Measurements from ENCODE around the gene WDR17.

Gene WDR17

GRCh38 chr4:176188654-176189053, 123.0 kb downstream of the WDR17 start:
- H3K4me3 ChIP-seq (ENCODE audit: control insufficient read depth in 1 of 7, extremely low read depth in 1 of 7, insufficient read depth in 4 of 7, low read depth in 2 of 7, low read length in 6 of 7) = no peak overlapping the region
- no peaks in the 10 kb centered on the region for H3K9me3 ChIP-seq (ENCODE audit: control extremely low read depth in 1 of 5, control insufficient read depth in 4 of 5, insufficient read depth in 2 of 5, low read depth in 1 of 5, low read length in 4 of 5)
- no peak overlapping the region for H3K27ac ChIP-seq (ENCODE audit: insufficient read depth in 1 of 2, low read depth in 1 of 2, low read length in 2 of 2, poor library complexity in 1 of 2, severe bottlenecking in 2 of 2)
- DNase-seq = no peak
- H3K27me3 ChIP-seq (replicated peaks in 2 of 5; ENCODE audit: control insufficient read depth in 4 of 5, insufficient read depth in 5 of 5, low read length in 4 of 5) = peaks cover 0 to 2% (median 0%) of the 10 kb centered on the region in 5 experiments
- ChIA-PET POLR2A (no interaction called here), CTCF (no interaction called here)
- no peaks in the 10 kb centered on the region for H3K36me3 ChIP-seq (ENCODE audit: control insufficient read depth in 4 of 4, insufficient read depth in 4 of 4, low read length in 3 of 4)
- no peaks in the 10 kb centered on the region for H3K4me1 ChIP-seq (ENCODE audit: control extremely low read depth in 1 of 4, control insufficient read depth in 4 of 4, insufficient read depth in 4 of 4, low read length in 3 of 4)

GRCh38 chr4:176189891-176190795, 124.5 kb downstream of the WDR17 start:
- WGBS (ENCODE audit: insufficient coverage) = 83% methylated on average over 6 of the region's 11 CpGs
- CTCF ChIA-PET = no interaction called here
- H3K4me3 ChIP-seq (ENCODE audit: control insufficient read depth in 1 of 7, extremely low read depth in 1 of 7, insufficient read depth in 4 of 7, low read depth in 2 of 7, low read length in 6 of 7) = no peak overlapping the region
- no peaks in the 10 kb centered on the region for H3K36me3 ChIP-seq (ENCODE audit: control insufficient read depth in 4 of 4, insufficient read depth in 4 of 4, low read length in 3 of 4)
- H3K27me3 ChIP-seq (replicated peaks in 2 of 5; ENCODE audit: control insufficient read depth in 4 of 5, insufficient read depth in 5 of 5, low read length in 4 of 5) = peaks cover 0 to 2% (median 0%) of the 10 kb centered on the region in 5 experiments
- DNase-seq = no peak
- no peak overlapping the region for H3K27ac ChIP-seq (ENCODE audit: insufficient read depth in 1 of 2, low read depth in 1 of 2, low read length in 2 of 2, poor library complexity in 1 of 2, severe bottlenecking in 2 of 2)
- POLR2A ChIA-PET = no interaction called here
- H3K4me1 ChIP-seq (ENCODE audit: control extremely low read depth in 1 of 4, control insufficient read depth in 4 of 4, insufficient read depth in 4 of 4, low read length in 3 of 4) = peaks cover 0 to 4% (median 3%) of the 10 kb centered on the region in 4 experiments
- no peaks in the 10 kb centered on the region for H3K9me3 ChIP-seq (ENCODE audit: control extremely low read depth in 1 of 5, control insufficient read depth in 4 of 5, insufficient read depth in 2 of 5, low read depth in 1 of 5, low read length in 4 of 5)

- WGBS (ENCODE audit: insufficient coverage) = no CpG with 5 or more reads among the region's 1 CpG
- peaks cover 0 to 9% (median 6%) of the 10 kb centered on the region in 4 experiments for H3K4me1 ChIP-seq (ENCODE audit: control extremely low read depth in 1 of 4, control insufficient read depth in 4 of 4, insufficient read depth in 4 of 4, low read length in 3 of 4)
- peaks cover 0 to 2% (median 0%) of the 10 kb centered on the region in 5 experiments for H3K27me3 ChIP-seq (replicated peaks in 2 of 5; ENCODE audit: control insufficient read depth in 4 of 5, insufficient read depth in 5 of 5, low read length in 4 of 5)
- no peaks in the 10 kb centered on the region for H3K36me3 ChIP-seq (ENCODE audit: control insufficient read depth in 4 of 4, insufficient read depth in 4 of 4, low read length in 3 of 4)
- H3K9me3 ChIP-seq (ENCODE audit: control extremely low read depth in 1 of 5, control insufficient read depth in 4 of 5, insufficient read depth in 2 of 5, low read depth in 1 of 5, low read length in 4 of 5) = no peaks in the 10 kb centered on the region
- H3K27ac ChIP-seq (ENCODE audit: insufficient read depth in 1 of 2, low read depth in 1 of 2, low read length in 2 of 2, poor library complexity in 1 of 2, severe bottlenecking in 2 of 2) = no peak overlapping the region
- peak in 2 of 3 donors; percentile 3 to 14 for DNase-seq
- ChIA-PET CTCF (no interaction called here), POLR2A (no interaction called here)
- H3K4me3 ChIP-seq (ENCODE audit: control insufficient read depth in 1 of 7, extremely low read depth in 1 of 7, insufficient read depth in 4 of 7, low read depth in 2 of 7, low read length in 6 of 7) = no peak overlapping the region
Measured at GRCh38 chr4:176191974-176192373, 126.3 kb downstream of the WDR17 start.

- 72% methylated on average over 2 of the region's 4 CpGs for WGBS (ENCODE audit: insufficient coverage)
- H3K36me3 ChIP-seq (ENCODE audit: control insufficient read depth in 4 of 4, insufficient read depth in 4 of 4, low read length in 3 of 4) = no peaks in the 10 kb centered on the region
- H3K4me3 ChIP-seq (ENCODE audit: control insufficient read depth in 1 of 7, extremely low read depth in 1 of 7, insufficient read depth in 4 of 7, low read depth in 2 of 7, low read length in 6 of 7) = no peak overlapping the region
- H3K9me3 ChIP-seq (ENCODE audit: control extremely low read depth in 1 of 5, control insufficient read depth in 4 of 5, insufficient read depth in 2 of 5, low read depth in 1 of 5, low read length in 4 of 5) = no peaks in the 10 kb centered on the region
- no peak overlapping the region for H3K27ac ChIP-seq (ENCODE audit: insufficient read depth in 1 of 2, low read depth in 1 of 2, low read length in 2 of 2, poor library complexity in 1 of 2, severe bottlenecking in 2 of 2)
- CTCF ChIA-PET = no interaction called here
- POLR2A ChIA-PET = no interaction called here
- H3K27me3 ChIP-seq (replicated peaks in 2 of 5; ENCODE audit: control insufficient read depth in 4 of 5, insufficient read depth in 5 of 5, low read length in 4 of 5) = peaks cover 0 to 2% (median 0%) of the 10 kb centered on the region in 5 experiments
- H3K4me1 ChIP-seq (ENCODE audit: control extremely low read depth in 1 of 4, control insufficient read depth in 4 of 4, insufficient read depth in 4 of 4, low read length in 3 of 4) = peaks cover 0 to 9% (median 6%) of the 10 kb centered on the region in 4 experiments
- no peak for DNase-seq
Measured at GRCh38 chr4:176193126-176193525, 127.5 kb downstream of the WDR17 start.

- WGBS (ENCODE audit: insufficient coverage) = 70% methylated on average over 2 of the region's 3 CpGs
- Histone ChIP-seq H3K9me3 (ENCODE audit: control extremely low read depth in 1 of 5, control insufficient read depth in 4 of 5, insufficient read depth in 2 of 5, low read depth in 1 of 5, low read length in 4 of 5) (no peaks in the 10 kb centered on the region), H3K27ac (ENCODE audit: insufficient read depth in 1 of 2, low read depth in 1 of 2, low read length in 2 of 2, poor library complexity in 1 of 2, severe bottlenecking in 2 of 2) (no peak overlapping the region), H3K4me1 (ENCODE audit: control extremely low read depth in 1 of 4, control insufficient read depth in 4 of 4, insufficient read depth in 4 of 4, low read length in 3 of 4) (peaks cover 0 to 9% (median 6%) of the 10 kb centered on the region in 4 experiments), H3K4me3 (ENCODE audit: control insufficient read depth in 1 of 7, extremely low read depth in 1 of 7, insufficient read depth in 4 of 7, low read depth in 2 of 7, low read length in 6 of 7) (no peak overlapping the region), H3K36me3 (ENCODE audit: control insufficient read depth in 4 of 4, insufficient read depth in 4 of 4, low read length in 3 of 4) (no peaks in the 10 kb centered on the region), H3K27me3 (replicated peaks in 2 of 5; ENCODE audit: control insufficient read depth in 4 of 5, insufficient read depth in 5 of 5, low read length in 4 of 5) (peaks cover 0 to 2% (median 0%) of the 10 kb centered on the region in 5 experiments)
- ChIA-PET CTCF (no interaction called here), POLR2A (no interaction called here)
- no peak for DNase-seq
Measured at GRCh38 chr4:176193938-176194337, 128.3 kb downstream of the WDR17 start.

GRCh38 chr4:176195184-176195978, 129.7 kb downstream of the WDR17 start, which contains the start of gene SPATA4:
Gene SPATA4 (minus strand): TSS chr4:176195585. CDS start chr4:176195562, 23 bp downstream.
- POLR2A ChIA-PET = no interaction called here

More at GRCh38 chr4:176195184-176195978, 129.7 kb downstream of the WDR17 start, which contains the start of gene SPATA4:
- H3K9me3 ChIP-seq (ENCODE audit: control extremely low read depth in 1 of 5, control insufficient read depth in 4 of 5, insufficient read depth in 2 of 5, low read depth in 1 of 5, low read length in 4 of 5) = no peaks in the 10 kb centered on the region
- H3K27me3 ChIP-seq (replicated peaks in 2 of 5; ENCODE audit: control insufficient read depth in 4 of 5, insufficient read depth in 5 of 5, low read length in 4 of 5) = peaks cover 0 to 2% (median 0%) of the 10 kb centered on the region in 5 experiments
- no peaks in the 10 kb centered on the region for H3K36me3 ChIP-seq (ENCODE audit: control insufficient read depth in 4 of 4, insufficient read depth in 4 of 4, low read length in 3 of 4)
- peak; percentile 94 to 97 (median 97) for DNase-seq
- under 1% methylated on average over 42 of the region's 45 CpGs for WGBS (ENCODE audit: insufficient coverage)
- H3K4me1 ChIP-seq (ENCODE audit: control extremely low read depth in 1 of 4, control insufficient read depth in 4 of 4, insufficient read depth in 4 of 4, low read length in 3 of 4) = peaks cover 0 to 9% (median 6%) of the 10 kb centered on the region in 4 experiments
- peak within 1 kb of the TSS in 1 of 2 experiments; percentile 56 for H3K27ac ChIP-seq (ENCODE audit: insufficient read depth in 1 of 2, low read depth in 1 of 2, low read length in 2 of 2, poor library complexity in 1 of 2, severe bottlenecking in 2 of 2)
- CTCF ChIA-PET = interaction anchor here (2.0 kb wide), 1 partner anchor 44 kb away, joined by 5 read pairs; no protein-coding TSS in a partner anchor
- H3K4me3 ChIP-seq (ENCODE audit: control insufficient read depth in 1 of 7, extremely low read depth in 1 of 7, insufficient read depth in 4 of 7, low read depth in 2 of 7, low read length in 6 of 7) = peak within 1 kb of the TSS; percentile 43 to 98 (median 79)

All from common myeloid progenitor, CD34-positive (primary cell).